ENCODE results near the gene WNT7B.

- TF ChIP-seq POLR2A (IDR thresholded peaks at IDR 0.05): no peak
- no peak for TF ChIP-seq POLR2AphosphoS5 (IDR thresholded peaks at IDR 0.05)
- TF ChIP-seq CTCF (IDR thresholded peaks at IDR 0.05 in 8 of 11, conservative IDR thresholded peaks at IDR 0.05 in 3 of 11): no peak
Measured at GRCh38 chr22:46025973-46026898, 49.3 kb upstream of the WNT7B start.

All from spleen (tissue), 7 donors.